H1 (cell line): ENCODE measurements around the gene PCDH7. TPM values are rescaled to one million over a fixed set of nuclear protein-coding genes. Genes with fewer than 3 reads are reported as not detected.
A peak's percentile ranks its signal among the peaks of the same experiment; 100 is the strongest.

Source experiments
- CTCF ChIA-PET: fragments of 300-600 bp; sonication (Branson Sonifier 250); formaldehyde crosslinking; loops from one replicate; lab custom pipeline; 2021; ENCODE audit not compliant: partially characterized antibody; lab: Charles Lee
- POLR2A ChIA-PET: fragments of 300-600 bp; sonication (Branson Sonifier 250); formaldehyde crosslinking; loops from one replicate; lab custom pipeline; 2021; ENCODE audit warnings: inconsistent platforms; ENCODE audit not compliant: partially characterized antibody; lab: Charles Lee
- DNase-seq, 2 experiments: peaks; one replicate each; pipeline versions ENCODE4 v3.0.0 to v3.0.0-alpha.2; 2010 to 2022; ENCODE audit warnings: low spot score in 2 of 2, low read depth in 1 of 2, mixed read lengths in 1 of 2
- FAIRE-seq: peaks from 2 replicates; lab custom pipeline; 2011; peaks lifted over from hg19 to GRCh38; lab: Jason Lieb, UNC
- H2AFZ ChIP-seq: 2 replicates; pipeline ENCODE4 v1.8.1; 2012; ENCODE audit warnings: low read length, inconsistent platforms
- H2AK5ac ChIP-seq: 2 replicates; pipeline ENCODE4 v1.6.1; 2013; ENCODE audit warnings: low read depth, low read length
- H2BK120ac ChIP-seq: replicated peaks from 2 replicates; pipeline ENCODE3; 2013; ENCODE audit warnings: low read depth, low read length, inconsistent platforms
- H2BK12ac ChIP-seq: 2 replicates; pipeline ENCODE4 v1.6.1; 2013; ENCODE audit warnings: low read depth, low read length
- H2BK15ac ChIP-seq: 2 replicates; pipeline ENCODE4 v1.6.1; 2013; ENCODE audit warnings: low read length
- H2BK20ac ChIP-seq: 2 replicates; pipeline ENCODE4 v1.6.1; 2013; ENCODE audit warnings: low read length
- H2BK5ac ChIP-seq: 2 replicates; pipeline ENCODE4 v1.6.1; 2013; ENCODE audit warnings: low read depth, low read length
- H3K14ac ChIP-seq: 2 replicates; pipeline ENCODE4 v1.6.1; 2013; ENCODE audit warnings: inconsistent platforms; ENCODE audit not compliant: insufficient read length
- H3K18ac ChIP-seq: 2 replicates; pipeline ENCODE4 v1.6.1; 2013; ENCODE audit warnings: low read length; ENCODE audit errors: extremely low read depth
- H3K23ac ChIP-seq: 2 replicates; pipeline ENCODE4 v1.6.1; 2013; ENCODE audit warnings: inconsistent platforms; ENCODE audit not compliant: insufficient read length
- H3K23me2 ChIP-seq: 2 replicates; pipeline ENCODE4 v1.6.1; 2013; ENCODE audit warnings: low read depth, low read length
- H3K27ac ChIP-seq: 2 replicates; pipeline ENCODE4 v1.6.1; 2011; ENCODE audit warnings: low read depth, low read length, inconsistent platforms
- H3K27me3 ChIP-seq, 4 experiments: replicated peaks in 1 of 4; 1 replicate in 1 of 4; 2 replicates in 3 of 4; pipeline versions ENCODE4 v1.6.1 to v1.8.1; 2011 to 2013; ENCODE audit warnings: low read length in 3 of 4, mild to moderate bottlenecking in 3 of 4, inconsistent platforms in 2 of 4, mixed read lengths in 2 of 4, moderate library complexity in 1 of 4; ENCODE audit not compliant: control insufficient read depth in 3 of 4, insufficient read depth in 3 of 4; ENCODE audit errors: extremely low read depth in 1 of 4
- H3K36me3 ChIP-seq, 4 experiments: 2 replicates each; pipeline versions ENCODE4 v1.6.1 to v1.8.1; 2011 to 2013; ENCODE audit warnings: mild to moderate bottlenecking in 4 of 4, low read length in 3 of 4, moderate library complexity in 2 of 4, control low read depth in 1 of 4, inconsistent platforms in 1 of 4; ENCODE audit not compliant: insufficient read depth in 4 of 4, control insufficient read depth in 2 of 4
- H3K4ac ChIP-seq: replicated peaks from 2 replicates; pipeline ENCODE3; 2013; ENCODE audit warnings: low read length, low read depth, mixed read lengths, inconsistent platforms; ENCODE audit not compliant: insufficient read length
- H3K4me1 ChIP-seq, 4 experiments: replicated peaks in 1 of 4; 1 replicate in 1 of 4; 2 replicates in 3 of 4; pipeline versions ENCODE4 v1.6.1 to v1.8.1; 2011 to 2013; ENCODE audit warnings: low read length in 3 of 4, inconsistent platforms in 2 of 4, mixed read lengths in 1 of 4; ENCODE audit not compliant: insufficient read depth in 4 of 4, control insufficient read depth in 3 of 4
- H3K4me2 ChIP-seq, 2 experiments: 2 replicates each; pipeline versions ENCODE4 v1.6.1 to v1.8.1; 2011 to 2013; ENCODE audit warnings: low read depth in 2 of 2, low read length in 2 of 2, control low read depth in 1 of 2, inconsistent platforms in 1 of 2, mild to moderate bottlenecking in 1 of 2; ENCODE audit not compliant: insufficient read depth in 1 of 2
- H3K4me3 ChIP-seq, 4 experiments: fragments of 200-600, 300-600 bp in 1 of 4; sonication (generic), shearing (Covaris generic), sonication (Bioruptor Twin) in 1 of 4; 2 replicates each; pipeline versions ENCODE4 v1.5.1 to v1.8.1; 2011 to 2016; ENCODE audit warnings: low read length in 4 of 4, low read depth in 3 of 4, control low read depth in 2 of 4, inconsistent platforms in 2 of 4, mild to moderate bottlenecking in 2 of 4, mixed read lengths in 1 of 4, moderate library complexity in 1 of 4; ENCODE audit not compliant: insufficient read depth in 2 of 4; ENCODE audit errors: extremely low read depth in 1 of 4
- H3K56ac ChIP-seq: replicated peaks from 2 replicates; pipeline ENCODE3; 2013; ENCODE audit warnings: low read depth, mild to moderate bottlenecking, mixed read lengths, low read length, inconsistent platforms; ENCODE audit not compliant: insufficient read length
- H3K79me1 ChIP-seq: 2 replicates; pipeline ENCODE4 v1.6.1; 2013; ENCODE audit warnings: low read depth, low read length, control low read depth
- H3K79me2 ChIP-seq, 2 experiments: 2 replicates each; pipeline versions ENCODE4 v1.6.1 to v1.8.1; 2012 to 2013; ENCODE audit warnings: low read length in 2 of 2, mild to moderate bottlenecking in 2 of 2, inconsistent platforms in 1 of 2; ENCODE audit not compliant: insufficient read depth in 2 of 2, control insufficient read depth in 1 of 2
- H3K9ac ChIP-seq, 4 experiments: replicated peaks in 1 of 4; 1 replicate in 1 of 4; 2 replicates in 3 of 4; pipeline versions ENCODE4 v1.6.1 to v1.8.1; 2011 to 2013; ENCODE audit warnings: low read depth in 3 of 4, low read length in 3 of 4, control low read depth in 2 of 4, mild to moderate bottlenecking in 2 of 4, moderate library complexity in 2 of 4, inconsistent platforms in 1 of 4; ENCODE audit errors: extremely low read depth in 1 of 4
- H3K9me3 ChIP-seq, 2 experiments: 2 replicates each; pipeline versions ENCODE4 v1.6.1 to v1.8.1; 2012 to 2013; ENCODE audit warnings: mild to moderate bottlenecking in 2 of 2, moderate library complexity in 2 of 2, control low read depth in 1 of 2, inconsistent platforms in 1 of 2, low read depth in 1 of 2, low read length in 1 of 2, mixed read lengths in 1 of 2; ENCODE audit not compliant: insufficient read depth in 2 of 2
- H4K20me1 ChIP-seq, 2 experiments: replicated peaks in 1 of 2; 2 replicates each; pipeline versions ENCODE3 to v1.8.1; 2011 to 2013; ENCODE audit warnings: inconsistent platforms in 2 of 2, low read length in 2 of 2, mild to moderate bottlenecking in 1 of 2; ENCODE audit not compliant: insufficient read depth in 2 of 2, control insufficient read depth in 1 of 2
- H4K5ac ChIP-seq: 2 replicates; pipeline ENCODE4 v1.6.1; 2013; ENCODE audit warnings: low read length, low read depth, mixed read lengths, inconsistent platforms; ENCODE audit not compliant: insufficient read length
- H4K8ac ChIP-seq: 2 replicates; pipeline ENCODE4 v1.8.0; 2013; ENCODE audit warnings: mild to moderate bottlenecking, moderate library complexity, low read length, inconsistent platforms; ENCODE audit not compliant: insufficient read depth; ENCODE audit errors: extremely low read depth
- H4K91ac ChIP-seq: replicated peaks from 2 replicates; pipeline ENCODE3; 2013; ENCODE audit warnings: low read length, mixed read lengths, inconsistent platforms; ENCODE audit not compliant: insufficient read length
- CTCF ChIP-seq, 3 experiments: IDR thresholded peaks; 1 replicate in 2 of 3; 2 replicates in 1 of 3; pipeline versions ENCODE4 v1.5.1 to v1.6.1; 2011; ENCODE audit warnings: low read length in 3 of 3, mild to moderate bottlenecking in 3 of 3, inconsistent platforms in 2 of 3, low read depth in 1 of 3, moderate library complexity in 1 of 3; ENCODE audit not compliant: insufficient read depth in 1 of 3; ENCODE audit errors: control extremely low read depth in 1 of 3
- GTF2F1 ChIP-seq: IDR thresholded peaks from 2 replicates; pipeline ENCODE4 v1.6.1; 2012; ENCODE audit warnings: low read depth, low read length, improper control_type of control experiment, borderline replicate concordance
- RAD21 ChIP-seq, 2 experiments: IDR thresholded peaks in 1 of 2; conservative IDR thresholded peaks in 1 of 2; 2 replicates each; pipeline ENCODE4 v1.6.1; 2011; ENCODE audit warnings: low read depth in 2 of 2, low read length in 2 of 2, improper control_type of control experiment in 1 of 2, inconsistent platforms in 1 of 2, mild to moderate bottlenecking in 1 of 2, moderate library complexity in 1 of 2
- WGBS, 2 experiments: shearing (Covaris generic) in 1 of 2; methylation state at CpG; one replicate each; pipeline versions ENCODE4 v1.1.6 to v1.1.7; 2013 to 2015; ENCODE audit warnings: low lambda C conversion rate in 2 of 2, mixed read lengths in 2 of 2, inconsistent platforms in 1 of 2, low coverage in 1 of 2, missing lambda C conversion rate in 1 of 2; ENCODE audit not compliant: insufficient replicate concordance in 2 of 2, insufficient coverage in 1 of 2, insufficient read length in 1 of 2; ENCODE audit errors: extremely low coverage in 1 of 2, missing lambda C conversion rate in 1 of 2; 5-methylcytosine and 5-hydroxymethylcytosine counted together
- polyA plus RNA-seq, 7 experiments: library from polyadenylated mRNA; depleted of rRNA in 3 of 7; stranded (reverse) in 5 of 7; unstranded in 2 of 7; fragments of >200 nt in 5 of 7; fragments of 200-250 nt in 2 of 7; gene quantifications; 1 replicate in 5 of 7; 2 replicates in 1 of 7; 4 replicates in 1 of 7; pipeline versions ENCODE4 v1.2.1 to v1.2.3, GENCODE V29; 2011 to 2013; ENCODE audit warnings: missing spikeins in 2 of 7, mixed read lengths in 2 of 7
- total RNA-seq: library from RNA; stranded (reverse); fragmentation: NEBNext Ultra II Directional; extraction: Animal tissue kit (Norgen Biotek cat#: 25700); gene quantifications from 2 replicates; pipeline ENCODE4 v1.2.1, GENCODE V29; 2021

PCDH7 gene
- total and polyA plus RNA-seq, 2 of the 8 experiments (the other 6 are each of a cell fraction or from before 2014, with no cell fraction given), result 3.1 to 6.1 TPM

- Histone ChIP-seq H3K4me2 (peak overlapping the region; percentile 68 to 89), H2BK5ac (no peak overlapping the region), H4K5ac (no peak overlapping the region), H4K20me1 (no peaks in the 10 kb centered on the region), H2BK12ac (no peak overlapping the region), H3K9me3 (no peaks in the 10 kb centered on the region), H2AK5ac (no peak overlapping the region), H3K36me3 (no peaks in the 10 kb centered on the region), H4K91ac (no peak overlapping the region), H3K56ac (no peak overlapping the region), H3K79me2 (no peaks in the 10 kb centered on the region), H2BK20ac (no peak overlapping the region), H2BK15ac (no peak overlapping the region), H3K4ac (no peak overlapping the region), H3K18ac (no peak overlapping the region; the same call in 1 of the 2 replicates), H3K4me1 (peaks cover 0 to 3% (median 0%) of the 10 kb centered on the region in 4 experiments; a peak in 4 of 7 replicates), H4K8ac (no peak overlapping the region), H3K27me3 (peaks cover 0 to 20% (median 13%) of the 10 kb centered on the region in 4 experiments; a peak in 5 of 7 replicates), H2AFZ (no peak overlapping the region), H3K27ac (no peak overlapping the region), H3K23ac (no peak overlapping the region), H3K14ac (no peak overlapping the region), H2BK120ac (no peak overlapping the region), H3K4me3 (peak overlapping the region; percentile 35 to 86 (median 54); a peak in 6 of 8 replicates), H3K9ac (no peak overlapping the region), H3K23me2 (peaks cover 35% of the 10 kb centered on the region), H3K79me1 (no peaks in the 10 kb centered on the region)
- POLR2A ChIA-PET, result no interaction called here
- DNase-seq, result no peak
- WGBS, 2 experiments, result 6% methylated on average over 6 of the region's 6 CpGs; no CpG with 5 or more reads in 1 of the 2 experiments
- CTCF ChIA-PET, result interaction anchor here (0.7 kb wide), 1 partner anchor 507 kb away, joined by 4 read pairs; no protein-coding TSS in a partner anchor
- peak; percentile 32 for FAIRE-seq
- TF ChIP-seq RAD21 (IDR thresholded peaks at IDR 0.05 in 1 of 2, conservative IDR thresholded peaks at IDR 0.05 in 1 of 2; ENCODE audit: low read depth in 2 of 2, low read length in 2 of 2) (peak; percentile 67 to 69), CTCF (IDR thresholded peaks at IDR 0.05; ENCODE audit: control extremely low read depth in 1 of 3, insufficient read depth in 1 of 3, low read depth in 1 of 3, low read length in 3 of 3) (peak in 2 of 3 experiments; percentile 29 to 47; a peak in 2 of 4 replicates), GTF2F1 (no peak)
These were observed 4.0 kb upstream of the PCDH7 start for GRCh38 chr4:30716158-30716557.
